HT-29 (cell line): ENCODE results near the gene CYGB. TPM values are rescaled to one million over a fixed set of nuclear protein-coding genes. Genes with fewer than 3 reads are reported as not detected.
"Not testable (repeated sequence)": the region's sequence is repeated elsewhere in the genome, so short reads cannot be mapped to it uniquely, and the experiment has no call there.

Experiments used
- DNase-seq: peaks from one replicate; pipeline ENCODE4 v3.0.0-alpha.2; 2015; ENCODE audit warnings: low spot score
- total RNA-seq: library from RNA; depleted of rRNA; stranded (reverse); fragments of >200 nt; shearing (Covaris generic); gene quantifications from 2 replicates; pipeline ENCODE4 v1.2.3, GENCODE V29; 2014

Gene CYGB
- total RNA-seq, 1 experiment from 2014 or later: not detected

DNA sequence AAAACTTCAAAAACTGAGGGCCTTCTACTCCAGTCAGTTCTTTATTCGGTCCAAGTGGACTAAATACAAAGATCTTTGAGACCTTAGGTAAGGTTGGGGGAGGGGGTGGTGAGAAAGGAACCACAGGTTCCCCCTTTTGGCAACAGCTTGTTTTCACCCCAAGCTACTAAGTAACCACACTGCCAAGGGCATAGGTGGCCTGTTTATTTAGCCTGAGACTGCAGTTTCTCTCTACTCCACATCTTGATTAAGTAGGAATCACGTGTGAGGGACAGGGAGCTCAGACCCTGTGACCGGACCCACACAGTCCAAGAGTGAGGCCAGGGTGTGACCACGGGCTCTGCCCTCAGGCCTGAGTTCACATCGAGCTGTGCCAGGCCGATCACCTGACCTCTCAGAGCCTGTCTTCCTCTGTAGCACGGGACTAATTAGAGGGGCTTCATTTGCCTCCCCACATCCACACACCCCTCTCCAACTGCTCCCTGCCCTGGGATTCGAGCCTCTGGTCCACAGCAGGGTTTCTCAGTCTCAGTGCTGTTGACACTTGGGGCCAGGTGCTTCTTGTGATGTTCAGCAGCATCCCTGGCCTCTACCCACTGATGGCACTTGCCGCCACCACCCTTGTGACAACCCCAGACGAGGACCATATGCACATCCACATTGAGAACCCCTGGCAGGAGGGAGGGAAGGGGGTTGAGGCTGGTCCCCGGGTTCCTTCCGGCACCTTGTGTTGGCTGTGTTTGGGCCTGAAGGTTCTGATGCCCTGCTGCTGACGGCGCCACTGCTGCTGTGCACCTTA is 30.3 kb upstream of the CYGB start:
- DNase-seq: no peak

DNA sequence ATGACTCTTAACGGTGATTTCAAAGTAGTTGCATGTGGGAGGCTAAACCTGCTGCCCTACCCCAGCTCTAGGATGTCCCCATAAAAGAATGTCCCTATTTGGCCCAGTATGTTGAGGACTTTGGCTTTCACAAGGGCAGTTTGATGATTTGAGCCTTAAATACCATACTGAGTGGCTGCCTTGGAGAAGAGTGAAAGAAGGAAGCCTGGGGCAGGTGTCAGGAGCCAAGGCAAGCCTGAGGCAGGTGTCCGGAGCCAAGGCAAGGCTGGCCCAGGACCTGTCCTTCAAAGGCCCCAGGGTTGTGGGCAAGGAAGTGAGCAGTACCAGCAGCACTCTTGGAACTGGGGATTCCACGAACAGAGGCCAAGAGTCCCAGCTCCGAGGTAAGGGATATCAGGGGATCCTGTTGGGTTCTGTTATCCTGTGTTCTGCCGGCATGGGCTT is 29.5 kb upstream of the CYGB start:
- DNase-seq: no peak

DNA sequence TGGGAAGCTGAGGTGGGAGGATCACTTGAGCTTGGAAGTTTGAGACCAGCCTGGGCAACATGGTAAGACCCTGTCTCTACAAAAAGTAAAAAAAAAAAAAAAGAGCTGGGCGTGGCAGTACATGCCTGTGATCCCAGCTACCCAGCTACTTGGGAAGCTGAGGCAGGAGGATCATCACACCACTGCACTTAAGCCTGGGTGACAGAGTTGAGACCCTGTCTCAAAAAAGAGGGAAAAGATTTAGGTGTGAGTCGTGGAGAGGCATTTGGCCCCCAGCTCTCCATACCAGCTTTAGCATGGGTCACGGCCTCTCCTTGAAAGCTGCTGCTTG is 29.1 kb upstream of the CYGB start:
- DNase-seq: no peak

DNA sequence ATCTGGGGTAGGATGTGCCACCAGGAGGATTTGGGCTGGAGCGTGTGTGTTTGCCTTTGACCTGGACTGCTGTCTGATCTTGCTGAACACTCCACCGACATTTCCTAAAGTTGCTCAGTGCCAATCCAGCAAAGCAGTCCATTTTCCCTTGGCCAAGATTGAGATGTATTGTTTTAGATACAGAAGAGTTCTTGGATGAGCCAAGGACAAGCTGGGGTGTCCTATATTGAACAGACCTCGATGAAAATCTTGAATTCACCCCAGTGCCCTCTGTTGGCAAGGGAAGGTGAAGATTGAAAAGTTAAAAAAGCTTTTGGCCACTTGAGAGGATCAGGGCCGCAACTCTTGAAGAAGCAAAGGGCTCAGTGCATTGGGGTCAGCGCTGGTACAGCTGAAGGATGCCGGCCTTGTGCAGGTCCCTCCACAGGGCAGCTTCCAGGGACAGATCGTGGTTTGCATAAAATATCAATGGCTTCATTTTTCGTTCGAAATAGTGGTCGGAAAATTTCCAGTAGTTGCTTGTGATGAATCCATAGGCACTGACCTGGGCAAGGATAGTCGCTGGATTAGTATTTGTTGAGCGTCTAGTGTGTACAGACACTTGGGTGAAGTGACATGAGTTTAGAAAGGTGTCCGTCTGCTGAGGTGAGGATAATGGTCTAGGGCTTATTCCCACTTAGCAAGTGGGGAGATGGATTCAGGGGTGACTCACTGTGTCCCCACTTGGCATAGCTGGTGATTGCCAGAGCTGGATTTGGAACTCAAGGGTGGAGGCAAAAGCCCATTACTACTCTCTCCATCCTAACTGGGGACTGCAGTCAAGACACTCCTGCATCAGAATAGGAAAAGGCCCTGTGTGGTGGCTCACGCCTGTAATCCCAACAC is 28.5 kb upstream of the CYGB start:
- no peak for DNase-seq

DNA sequence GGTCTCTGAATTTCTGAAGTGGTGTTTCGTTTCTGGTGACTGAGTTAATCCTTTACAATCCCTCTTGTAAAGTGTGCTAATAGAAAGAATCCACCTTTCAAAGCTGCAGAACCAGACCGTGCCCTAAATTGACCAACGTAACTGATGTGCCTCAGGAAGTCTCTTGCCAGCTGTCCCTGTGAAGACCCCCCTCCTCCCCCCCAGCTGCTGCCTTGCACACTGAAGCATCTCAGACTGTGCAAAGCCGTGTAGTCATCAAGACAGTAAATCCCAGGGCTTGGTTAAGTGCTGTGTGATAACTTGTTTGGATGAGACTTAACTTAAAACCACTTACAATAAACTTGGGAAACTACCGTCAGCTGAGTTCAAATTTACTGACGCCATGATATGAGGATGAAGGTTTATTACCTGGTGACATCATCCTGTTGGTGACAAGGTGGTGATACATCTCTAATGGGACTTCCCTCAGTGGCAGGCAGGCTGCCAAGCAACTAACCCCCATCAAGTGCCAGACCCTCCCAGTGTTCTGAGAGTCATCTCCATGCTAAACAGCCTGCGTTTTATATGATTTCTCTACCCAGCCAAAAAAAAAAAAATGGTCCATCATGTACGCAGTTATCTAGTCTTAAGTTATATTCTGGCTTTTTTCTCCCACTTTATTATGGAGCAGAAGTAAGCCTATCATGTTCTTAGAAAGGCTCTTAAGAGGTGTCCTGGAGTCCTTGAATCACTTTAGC is 27.6 kb upstream of the CYGB start:
- not testable (repeated sequence) for DNase-seq

DNA sequence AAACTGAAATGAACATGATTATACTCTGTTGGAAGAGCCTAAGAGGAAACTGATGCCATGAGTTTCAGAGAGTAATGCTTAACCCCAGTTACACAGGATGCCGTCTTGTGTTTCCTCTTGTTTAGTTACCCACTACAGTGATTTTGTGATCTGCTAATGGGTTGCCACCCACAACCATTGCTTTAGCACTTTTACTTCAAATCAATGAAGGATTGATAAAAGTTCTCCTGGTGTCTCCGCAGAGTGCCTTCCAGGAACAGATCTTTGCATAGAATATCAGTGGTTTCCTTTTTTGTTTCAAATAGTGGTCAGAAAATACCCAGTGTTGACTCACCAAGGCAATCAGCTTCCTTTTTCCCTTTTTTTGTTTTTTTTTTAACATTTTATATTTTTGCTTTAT is 25.9 kb upstream of the CYGB start:
- DNase-seq: not testable (repeated sequence)

DNA sequence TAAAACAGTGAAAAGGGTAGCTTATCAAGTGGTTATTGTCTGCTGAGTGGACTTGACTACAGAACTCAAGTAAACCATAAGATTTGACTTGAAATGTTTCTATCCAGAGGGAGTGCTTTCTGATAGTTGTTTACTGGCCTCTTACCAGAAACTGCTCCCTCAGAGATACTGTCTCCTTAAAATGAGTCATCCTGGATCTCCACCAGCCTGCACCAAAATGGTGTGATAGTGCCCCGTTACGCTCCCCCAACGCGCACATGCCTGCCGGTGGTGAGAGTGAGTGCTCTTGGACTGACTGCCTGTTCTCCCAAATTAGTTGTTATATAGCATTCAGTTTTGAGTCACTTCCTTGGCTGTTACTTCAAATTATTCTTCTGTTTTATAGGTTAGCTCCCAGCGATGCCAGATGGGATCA is 25.2 kb upstream of the CYGB start:
- no peak for DNase-seq

DNA sequence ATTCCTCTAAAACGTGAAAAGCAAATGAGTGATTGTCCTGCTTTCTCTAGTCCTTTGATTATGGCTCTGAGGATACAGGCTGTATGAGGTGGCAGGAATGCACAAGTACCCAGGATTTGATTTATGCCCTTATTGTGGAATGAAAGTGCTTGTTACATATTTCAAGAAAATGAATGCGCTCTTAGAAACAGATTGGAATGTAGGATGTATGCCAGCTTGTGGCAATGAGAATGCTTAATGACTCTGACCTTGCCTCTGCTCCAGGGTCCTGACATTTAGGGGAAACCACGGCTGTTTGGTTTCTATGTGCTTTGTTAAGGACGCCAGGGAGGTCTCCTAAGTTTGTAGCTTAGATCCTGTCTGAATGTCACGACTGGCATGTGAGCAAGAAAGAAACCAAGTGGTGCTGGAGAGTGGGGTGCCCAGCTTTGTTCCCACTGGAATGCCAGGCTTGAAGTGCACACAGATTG is 24.3 kb upstream of the CYGB start:
- DNase-seq: no peak

DNA sequence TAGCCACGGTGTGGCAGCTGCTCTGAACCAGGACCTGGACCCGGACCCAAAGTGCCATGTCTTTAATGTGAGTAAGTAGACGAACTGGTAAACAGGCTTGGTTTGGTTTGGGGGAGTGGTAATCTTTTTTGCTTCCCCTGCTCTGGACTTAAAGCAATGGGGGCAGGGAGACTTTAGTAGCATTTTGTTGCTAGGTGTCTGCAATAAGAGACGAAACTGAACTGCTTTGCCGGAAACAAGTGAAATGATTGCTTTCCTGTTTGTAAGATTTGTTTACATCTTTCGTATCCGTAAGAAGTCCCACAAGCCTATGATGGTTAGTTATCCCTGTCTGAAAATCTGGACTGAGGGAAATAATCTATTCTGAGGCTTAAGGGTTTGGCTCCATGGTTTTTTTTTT is 23.8 kb upstream of the CYGB start:
- DNase-seq: no peak

DNA sequence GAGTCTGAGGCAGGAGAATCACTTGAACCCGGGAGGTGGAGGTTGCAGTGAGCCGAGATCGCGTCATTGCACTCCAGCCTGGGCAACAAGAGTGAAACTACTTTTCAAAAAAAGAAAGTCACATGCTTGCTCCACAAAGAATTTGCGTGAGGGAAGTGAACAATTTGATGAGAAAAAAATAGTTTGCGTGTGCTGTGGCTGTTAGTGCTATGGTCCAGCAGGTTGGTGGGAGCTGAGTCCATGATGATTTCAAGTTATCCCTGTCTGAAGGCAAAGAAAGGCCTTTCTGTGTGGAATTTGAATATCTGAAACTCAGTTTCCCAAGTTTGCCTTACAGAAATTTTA is 23.3 kb upstream of the CYGB start:
- no peak for DNase-seq

DNA sequence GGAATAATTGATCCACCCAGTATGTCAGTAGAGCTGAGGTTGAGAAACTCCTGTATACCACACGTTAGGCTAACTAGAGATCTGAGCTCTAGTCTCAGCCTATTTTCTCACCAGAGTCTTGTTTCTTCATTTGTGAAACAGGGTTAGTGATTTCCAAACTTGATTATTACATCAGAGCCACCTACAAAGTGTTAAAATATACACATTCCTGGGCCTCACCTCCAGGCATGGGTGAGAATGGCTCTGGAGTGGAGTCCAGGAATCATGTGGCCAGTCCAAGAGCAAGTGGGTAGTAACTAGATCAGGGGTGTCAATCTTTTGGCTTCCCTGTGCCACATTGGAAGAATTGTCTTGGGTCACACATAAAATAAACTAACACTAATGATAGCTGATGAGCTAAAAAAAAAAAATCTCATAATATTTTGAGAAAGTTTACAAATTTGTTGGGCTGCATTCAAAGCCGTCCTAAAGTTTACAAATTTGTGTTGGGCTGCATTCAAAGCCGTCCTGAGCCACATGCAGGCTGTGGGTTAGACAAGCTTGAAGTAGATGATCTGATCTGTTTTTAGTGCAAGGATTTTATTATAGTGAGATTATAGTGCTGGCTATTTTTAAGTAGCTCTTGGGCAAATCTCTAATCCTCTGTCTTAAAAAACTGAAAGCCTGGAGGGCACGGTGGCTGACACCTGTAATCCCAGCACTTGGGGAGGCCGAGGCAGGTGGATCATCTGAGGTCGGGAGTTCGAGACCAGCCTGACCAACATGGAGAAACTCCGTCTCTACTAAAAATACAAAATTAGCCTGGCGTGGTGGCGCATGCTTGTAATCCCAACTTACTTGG is 22.7 kb upstream of the CYGB start:
- no peak for DNase-seq

DNA sequence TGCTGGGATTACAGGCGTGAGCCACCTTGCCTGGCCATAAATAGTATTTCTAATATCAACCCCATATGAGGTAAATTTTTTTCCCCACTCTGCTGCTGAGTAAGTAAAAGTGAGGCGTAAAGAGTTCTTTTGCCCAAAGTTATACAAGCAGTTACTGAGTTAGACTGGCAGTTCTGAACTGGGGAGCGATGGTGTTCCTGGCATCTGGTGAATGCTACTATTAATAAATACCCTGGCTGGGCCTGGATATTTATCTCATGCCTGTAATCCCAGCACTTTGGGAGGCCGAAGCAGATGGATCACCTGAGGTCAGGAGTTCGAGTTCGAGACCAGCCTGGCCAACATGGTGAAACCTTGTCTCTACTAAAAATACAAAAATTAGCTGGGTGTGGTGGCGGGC is 22.0 kb upstream of the CYGB start:
- not testable (repeated sequence) for DNase-seq

DNA sequence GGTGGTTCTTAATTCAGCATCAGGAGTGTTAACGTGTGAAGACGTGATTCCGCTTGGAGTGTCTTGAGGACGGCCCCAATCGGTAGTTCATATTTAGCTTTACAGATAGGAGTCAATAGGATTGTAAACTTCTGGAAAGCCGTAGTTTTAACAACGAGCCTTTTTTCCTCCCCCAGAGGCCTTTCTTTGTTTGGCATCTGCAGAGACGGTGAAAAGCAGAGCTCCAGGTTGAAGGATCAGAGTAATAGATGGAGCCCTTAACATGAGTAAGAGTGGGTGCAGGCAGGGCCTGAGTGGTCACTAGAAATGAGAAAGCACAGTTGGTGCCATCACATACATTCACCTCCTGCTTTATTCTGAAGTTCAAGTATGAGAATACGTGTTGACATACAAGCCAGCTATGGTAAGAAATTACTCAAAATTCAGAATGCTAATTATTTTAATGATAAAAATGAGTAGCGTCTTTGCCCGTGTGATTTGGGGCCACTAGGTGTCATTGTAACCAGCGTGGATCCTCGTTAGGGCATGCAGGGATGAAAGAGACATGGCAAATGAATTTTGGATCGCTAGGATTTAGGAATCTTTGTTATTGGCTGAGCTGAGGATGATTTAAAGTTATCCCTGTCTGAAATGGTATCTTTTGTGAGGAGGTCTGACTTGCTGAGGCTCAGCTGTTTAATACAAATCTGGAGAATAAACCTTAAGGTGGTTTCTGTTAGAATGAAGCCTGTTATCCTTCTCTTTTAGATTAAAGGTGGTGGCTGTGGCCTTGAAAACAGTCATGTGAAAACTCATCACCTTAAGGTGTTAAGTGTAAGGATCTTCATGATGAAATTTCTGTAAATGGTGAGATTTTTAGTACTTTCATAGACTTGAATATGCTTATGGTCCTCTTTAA is 20.9 kb upstream of the CYGB start:
- DNase-seq: peak; percentile 61

DNA sequence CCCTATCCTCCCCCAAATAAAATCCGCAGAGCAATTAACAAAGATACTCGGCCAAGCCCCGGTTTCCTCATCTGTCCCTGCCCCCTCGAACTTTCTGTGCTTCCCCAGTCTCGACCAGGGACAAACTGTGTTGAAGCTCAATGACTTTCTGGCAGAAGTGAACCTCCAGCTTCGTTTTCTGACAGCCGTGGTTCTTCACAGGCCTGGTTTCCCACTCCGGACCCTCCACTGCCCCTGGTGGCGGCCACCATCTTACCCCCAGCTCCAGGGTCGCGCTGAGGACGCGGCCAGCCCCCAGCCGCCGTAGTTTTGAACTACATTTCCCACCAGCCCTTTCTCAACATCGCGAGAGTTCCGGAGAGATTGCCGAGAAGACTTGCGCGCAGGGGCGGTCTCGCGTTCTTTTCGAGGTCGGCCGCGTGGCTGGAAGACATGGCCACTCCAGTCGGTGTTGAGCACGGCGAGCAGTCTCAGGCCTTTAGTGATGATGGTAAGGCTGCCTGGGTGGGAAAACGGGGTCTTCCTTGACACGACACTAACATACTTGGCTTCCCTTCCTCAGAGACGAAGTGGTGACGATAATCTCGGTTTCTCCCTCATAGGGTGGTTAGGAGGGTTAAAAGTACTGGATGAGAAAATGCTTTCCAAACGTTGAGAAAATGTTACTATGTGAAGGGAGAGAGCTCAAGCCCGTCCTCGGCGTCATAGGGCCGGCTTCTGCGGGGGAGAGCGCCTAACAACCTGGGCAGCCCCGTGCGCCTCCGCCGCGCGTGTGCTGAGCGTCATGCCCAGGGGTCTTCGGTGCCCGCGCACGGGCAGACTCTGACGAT is 20.1 kb upstream of the CYGB start:
- peak; percentile 95 for DNase-seq

DNA sequence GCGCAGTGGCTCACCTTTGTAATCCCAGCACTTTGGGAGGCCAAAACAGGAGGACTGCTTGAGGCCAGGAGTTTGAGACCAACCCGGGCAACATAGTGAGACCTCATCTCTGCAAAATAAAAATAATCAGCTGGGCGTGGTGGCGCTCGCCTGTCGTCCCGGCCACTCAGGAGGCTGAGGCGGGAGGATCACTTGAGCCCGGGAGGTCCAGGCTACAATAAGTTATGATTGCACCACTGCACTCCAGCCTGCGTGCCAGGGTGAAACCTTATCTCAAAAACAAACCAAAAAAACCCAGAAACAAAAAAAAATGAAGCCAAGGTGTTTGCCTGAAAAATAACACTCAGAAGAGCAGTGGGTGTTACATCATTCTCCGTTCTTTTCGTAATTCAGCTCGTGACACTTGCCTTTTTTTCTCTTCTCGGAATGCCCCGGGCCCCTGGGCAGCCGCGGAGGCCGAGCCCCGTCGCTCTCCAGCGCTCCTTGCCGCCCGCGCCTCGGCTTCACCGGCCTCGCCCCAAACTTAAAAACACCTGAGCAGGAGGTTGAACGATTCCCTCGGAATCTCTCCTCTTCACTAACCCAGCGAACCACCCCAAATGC is 19.4 kb upstream of the CYGB start:
- no peak for DNase-seq

DNA sequence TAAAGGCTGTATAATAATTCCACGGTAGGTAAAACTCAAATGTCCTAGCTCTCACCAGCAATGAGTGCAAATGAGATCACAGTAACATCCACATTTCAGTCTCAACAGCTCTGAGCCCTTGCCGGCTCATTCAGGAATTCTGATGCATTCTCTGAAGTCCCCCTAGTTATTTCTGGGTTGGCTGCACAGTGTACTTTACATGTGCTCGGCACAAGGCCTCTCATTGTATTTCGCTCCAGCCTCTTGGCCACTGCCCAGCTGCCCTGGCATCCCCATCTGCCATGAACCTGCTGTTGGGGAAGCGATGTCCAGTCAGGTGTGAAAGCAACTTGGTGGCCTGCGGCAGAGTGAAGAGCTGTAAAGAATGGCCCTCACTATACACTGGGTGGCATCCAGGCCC is 16.6 kb upstream of the CYGB start:
- DNase-seq: no peak

DNA sequence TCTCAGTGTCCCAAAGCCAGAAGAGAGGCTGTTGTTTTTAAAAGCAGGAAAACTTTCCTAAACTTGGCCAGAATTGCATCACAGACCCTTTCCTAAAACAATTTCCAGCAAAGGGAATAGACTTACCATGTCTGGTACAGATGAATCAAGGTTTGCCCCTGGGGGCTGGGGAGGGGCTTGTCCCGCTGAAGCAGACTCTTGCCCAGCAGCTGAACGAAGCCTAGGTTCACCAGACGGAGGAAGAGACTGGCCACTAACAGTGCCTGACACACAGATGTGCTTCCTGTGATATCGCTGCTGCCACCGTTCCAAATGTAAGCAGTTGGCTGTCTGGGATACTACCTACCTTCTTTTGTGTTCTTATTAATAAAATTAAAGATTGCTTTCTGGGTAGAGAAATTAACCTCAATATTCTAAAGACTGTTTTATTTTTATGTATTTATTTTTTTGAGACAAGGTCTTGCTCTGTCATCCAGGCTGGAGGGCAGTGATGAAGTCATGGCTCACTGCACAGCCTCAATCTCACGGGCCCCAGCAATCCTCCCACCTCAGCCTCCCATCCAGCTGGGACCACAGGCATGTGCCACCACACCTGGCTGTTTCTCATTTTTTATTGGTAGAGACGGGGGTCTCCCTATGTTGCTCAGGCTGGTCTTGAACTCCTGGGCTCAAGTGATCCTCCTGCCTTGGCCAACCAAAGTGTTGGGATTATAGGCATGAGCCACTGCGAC is 15.8 kb upstream of the CYGB start:
- DNase-seq: no peak

DNA sequence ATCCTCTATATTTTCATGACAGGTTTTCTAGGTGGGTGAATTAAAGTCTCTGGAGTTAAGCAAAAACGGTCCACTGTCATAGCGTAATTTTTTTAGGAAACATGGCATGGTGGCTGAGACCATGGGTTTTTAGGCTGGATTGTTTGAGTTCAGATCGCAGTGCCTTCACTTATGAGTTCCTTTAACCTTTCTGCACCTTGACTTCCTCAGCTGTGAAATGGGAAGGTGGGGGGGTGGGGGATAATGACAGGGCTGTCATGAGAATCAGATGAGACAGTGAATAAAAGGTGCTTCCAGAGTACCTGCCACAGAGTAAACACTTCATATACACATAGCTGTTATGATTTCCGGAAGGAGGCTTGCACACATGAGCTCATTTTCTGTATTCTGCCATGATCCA is 14.2 kb upstream of the CYGB start:
- DNase-seq: no peak
